SK-N-SH (cell line): ENCODE data around the gene VAMP8. TPM values are rescaled to one million over a fixed set of nuclear protein-coding genes. Genes with fewer than 3 reads are reported as not detected.

Experiments
- CTCF ChIA-PET: fragments of 300-600, 350-600 bp; formaldehyde crosslinking; extraction: SDS; loops from one replicate; lab custom pipeline; 2021; lab: Yijun Ruan, JAX
- POLR2A ChIA-PET: fragments of 350-600 bp; sonication (Branson Sonifier 250); formaldehyde crosslinking; extraction: SDS; loops from one replicate; lab custom pipeline; 2020; ENCODE audit warnings: antibody characterized with exemption, inconsistent platforms; lab: Yijun Ruan, JAX
- DNase-seq: peaks from one replicate; pipeline ENCODE4 v3.0.0; 2012
- H2AFZ ChIP-seq: fragments of 200-600 bp; sonication (generic); 2 replicates; pipeline ENCODE4 v1.8.1; 2016; ENCODE audit warnings: antibody characterized with exemption, mild to moderate bottlenecking, low read depth
- H3F3A ChIP-seq: fragments of 200-600 bp; sonication (generic); replicated peaks from 2 replicates; pipeline ENCODE3; 2016; ENCODE audit warnings: antibody characterized with exemption, mild to moderate bottlenecking; ENCODE audit not compliant: insufficient read depth
- H3K27ac ChIP-seq, 2 experiments: fragments of 200-500 bp in 1 of 2; fragments of 200-600 bp in 1 of 2; sonication (Bioruptor generic) in 1 of 2; sonication (generic), shearing (Covaris generic) in 1 of 2; 2 replicates each; pipeline versions ENCODE4 v1.5.1 to v1.6.1; 2014 to 2016; ENCODE audit warnings: low read depth in 2 of 2, inconsistent platforms in 1 of 2, low read length in 1 of 2, mild to moderate bottlenecking in 1 of 2, mixed read lengths in 1 of 2
- H3K27me3 ChIP-seq: fragments of 200-600 bp; sonication (generic), shearing (Covaris generic); 2 replicates; pipeline ENCODE4 v1.6.1; 2016; ENCODE audit warnings: mixed run types; ENCODE audit not compliant: insufficient read depth
- H3K36me3 ChIP-seq, 2 experiments: fragments of 200-500 bp in 1 of 2; fragments of 200-600 bp in 1 of 2; sonication (Bioruptor generic) in 1 of 2; sonication (generic) in 1 of 2; replicated peaks in 1 of 2; 2 replicates each; pipeline versions ENCODE3 to v1.5.1; 2014 to 2016; ENCODE audit warnings: low read length in 1 of 2, mild to moderate bottlenecking in 1 of 2; ENCODE audit not compliant: insufficient read depth in 2 of 2, control insufficient read depth in 1 of 2
- H3K4me1 ChIP-seq, 2 experiments: fragments of 200-500 bp in 1 of 2; fragments of 200-600 bp in 1 of 2; sonication (Bioruptor generic) in 1 of 2; sonication (generic), shearing (Covaris generic) in 1 of 2; 2 replicates each; pipeline versions ENCODE4 v1.5.1 to v1.6.1; 2014 to 2016; ENCODE audit warnings: low read depth in 1 of 2, low read length in 1 of 2, mixed run types in 1 of 2; ENCODE audit not compliant: insufficient read depth in 2 of 2, control insufficient read depth in 1 of 2
- H3K4me2 ChIP-seq: fragments of 200-600 bp; sonication (generic), shearing (Covaris generic); 2 replicates; pipeline ENCODE4 v1.6.1; 2017; ENCODE audit warnings: mixed run types
- H3K4me3 ChIP-seq, 2 experiments: fragments of 200-500 bp in 1 of 2; fragments of 200-600 bp in 1 of 2; sonication (Bioruptor generic) in 1 of 2; sonication (generic), shearing (Covaris generic) in 1 of 2; 2 replicates each; pipeline versions ENCODE4 v1.5.1 to v1.8.1; 2014 to 2016; ENCODE audit warnings: low read depth in 2 of 2, inconsistent platforms in 1 of 2, low read length in 1 of 2, mild to moderate bottlenecking in 1 of 2, mixed read lengths in 1 of 2, moderate library complexity in 1 of 2
- H3K79me2 ChIP-seq: fragments of 200-600 bp; sonication (generic); 2 replicates; pipeline ENCODE4 v1.8.1; 2017; ENCODE audit warnings: mild to moderate bottlenecking; ENCODE audit not compliant: insufficient read depth
- H3K9ac ChIP-seq: fragments of 200-600 bp; sonication (generic); 2 replicates; pipeline ENCODE4 v1.6.1; 2017; ENCODE audit warnings: mixed run types
- H3K9me2 ChIP-seq: fragments of 200-600 bp; sonication (generic); 2 replicates; pipeline ENCODE4 v1.6.1; 2017; ENCODE audit warnings: mixed run types
- H3K9me3 ChIP-seq: fragments of 200-600 bp; sonication (generic); 2 replicates; pipeline ENCODE4 v1.6.1; 2017; ENCODE audit warnings: mixed run types, mild to moderate bottlenecking, moderate library complexity
- H4K20me1 ChIP-seq: fragments of 200-600 bp; sonication (generic); 2 replicates; pipeline ENCODE4 v1.6.1; 2017; ENCODE audit warnings: mild to moderate bottlenecking, mixed run types; ENCODE audit not compliant: insufficient read depth
- FOXJ3 ChIP-seq: sonication (generic); formaldehyde crosslinking; IDR thresholded peaks from 2 replicates; pipeline ENCODE4 v1.5.1; 2020; ENCODE audit warnings: mild to moderate bottlenecking, missing genetic modification reagents
- FOXM1 ChIP-seq: IDR thresholded peaks from 2 replicates; pipeline ENCODE4 v1.4.0; 2012; ENCODE audit warnings: low read depth, mild to moderate bottlenecking
- GABPA ChIP-seq: IDR thresholded peaks from 2 replicates; pipeline ENCODE4 v1.4.0; 2012; ENCODE audit warnings: low read depth, mild to moderate bottlenecking
- GATA2 ChIP-seq: sonication (generic); formaldehyde crosslinking; IDR thresholded peaks from 2 replicates; pipeline ENCODE4 v1.5.0; 2020; ENCODE audit warnings: mild to moderate bottlenecking, missing genetic modification reagents
- MXI1 ChIP-seq: IDR thresholded peaks from 2 replicates; pipeline ENCODE4 v1.6.1; 2012; ENCODE audit warnings: mild to moderate bottlenecking, low read depth, low read length, improper control_type of control experiment
- NFIC ChIP-seq: IDR thresholded peaks from 2 replicates; pipeline ENCODE4 v1.4.0; 2012; ENCODE audit warnings: borderline replicate concordance
- NRF1 ChIP-seq: IDR thresholded peaks from 2 replicates; pipeline ENCODE4 v1.6.1; 2012; ENCODE audit warnings: low read depth, mild to moderate bottlenecking, low read length
- RFX5 ChIP-seq: IDR thresholded peaks from 2 replicates; pipeline ENCODE4 v1.6.1; 2012; ENCODE audit warnings: mild to moderate bottlenecking, improper control_type of control experiment, low read length
- RXRA ChIP-seq: IDR thresholded peaks from 2 replicates; pipeline ENCODE4 v1.4.0; 2012; ENCODE audit warnings: low read depth, mild to moderate bottlenecking, borderline replicate concordance
- SMC3 ChIP-seq: IDR thresholded peaks from 2 replicates; pipeline ENCODE4 v1.6.1; 2012; ENCODE audit warnings: low read depth, low read length, improper control_type of control experiment
- TAF1 ChIP-seq: IDR thresholded peaks from 2 replicates; pipeline ENCODE4 v1.6.1; 2012; ENCODE audit warnings: low read depth, mild to moderate bottlenecking, low read length, moderate library complexity, borderline replicate concordance
- TCF12 ChIP-seq: IDR thresholded peaks from 2 replicates; pipeline ENCODE4 v1.4.0; 2012
- TEAD4 ChIP-seq: IDR thresholded peaks from 2 replicates; pipeline ENCODE4 v1.4.0; 2012; ENCODE audit warnings: mild to moderate bottlenecking, borderline replicate concordance; ENCODE audit not compliant: insufficient read depth
- WGBS: methylation state at CpG from one replicate; pipeline ENCODE4 v1.1.6; 2017; ENCODE audit warnings: low lambda C conversion rate; 5-methylcytosine and 5-hydroxymethylcytosine counted together
- polyA plus RNA-seq, 3 experiments: library from polyadenylated mRNA; depleted of rRNA; stranded (reverse); fragments of >200 nt; gene quantifications; 2 replicates each; pipeline ENCODE4 v1.2.3, GENCODE V29; 2012
- TF ChIP-seq, protein P1 (sequence below): IDR thresholded peaks from 2 replicates; pipeline ENCODE4 v1.4.0; 2012; ENCODE audit warnings: low read depth
- TF ChIP-seq, protein P2 (sequence below): IDR thresholded peaks from 2 replicates; pipeline ENCODE4 v1.4.0; 2012; ENCODE audit warnings: low read depth, borderline replicate concordance

VAMP8 gene
- polyA plus RNA-seq, 1 of the 3 experiments (the other 2 are of a cell fraction), result 0.72 TPM

DNA sequence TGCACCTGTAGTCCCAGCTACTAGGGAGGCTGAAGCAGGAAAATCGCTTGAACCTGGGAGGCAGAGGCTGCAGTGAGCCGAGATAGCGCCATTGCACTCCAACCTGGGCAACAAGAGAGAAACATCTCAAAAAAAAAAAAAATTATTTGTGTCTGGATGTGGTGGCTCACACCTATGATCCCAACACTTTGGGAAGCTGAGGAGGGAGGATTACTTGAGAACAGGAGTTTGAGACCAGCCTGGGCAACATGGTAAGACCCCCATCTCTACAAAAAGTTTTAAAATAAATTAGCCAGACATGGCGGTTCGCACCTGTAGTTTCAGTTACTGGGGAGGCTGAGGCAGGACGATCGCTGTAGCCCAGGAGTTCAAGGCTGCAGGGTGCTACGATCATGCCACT, 1.6 kb upstream of the VAMP8 start:
- no peak for TF ChIP-seq SMC3
- no peak for DNase-seq
- ChIA-PET POLR2A (no interaction called here), CTCF (interaction anchor here (0.6 kb wide), 1 partner anchor 251 kb away, joined by 3 read pairs; no protein-coding TSS in a partner anchor)
- no peak overlapping the region for H3K9ac ChIP-seq
- WGBS, result 77% methylated on average over 8 of the region's 8 CpGs
- H3K79me2 ChIP-seq, result no peaks in the 10 kb centered on the region
- H3K4me1 ChIP-seq, result no peaks in the 10 kb centered on the region
- no peak overlapping the region for H2AFZ ChIP-seq
- no peaks in the 10 kb centered on the region for H3K9me3 ChIP-seq
- H3K4me2 ChIP-seq, result no peak overlapping the region
- H3K27ac ChIP-seq, result no peak overlapping the region
- no peak overlapping the region for H3K4me3 ChIP-seq
- no peaks in the 10 kb centered on the region for H3F3A ChIP-seq
- no peaks in the 10 kb centered on the region for H4K20me1 ChIP-seq
- H3K9me2 ChIP-seq, result no peaks in the 10 kb centered on the region
- H3K36me3 ChIP-seq, result no peaks in the 10 kb centered on the region
- H3K27me3 ChIP-seq, result peaks cover 22% of the 10 kb centered on the region

DNA sequence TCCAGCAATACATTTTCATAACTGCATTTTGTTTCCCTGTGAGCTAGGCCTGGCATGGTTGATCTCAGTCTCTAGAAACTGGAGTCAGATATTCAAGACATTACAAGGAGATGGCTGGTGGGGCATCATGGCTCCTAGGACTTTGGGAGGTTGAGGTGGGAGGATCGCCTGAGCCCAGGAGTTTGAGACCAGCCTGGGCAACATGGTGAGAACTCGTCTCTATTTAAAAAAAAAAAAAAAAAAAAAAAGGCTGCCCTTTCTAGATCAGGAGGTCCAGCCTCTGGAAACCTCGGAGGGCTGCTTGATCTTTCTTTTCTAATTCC, 362 bp upstream of the VAMP8 start:
- H3K4me3 ChIP-seq, result no peak overlapping the region
- H3K36me3 ChIP-seq, result no peaks in the 10 kb centered on the region
- no peaks in the 10 kb centered on the region for H3K9me3 ChIP-seq
- H3K9me2 ChIP-seq, result no peaks in the 10 kb centered on the region
- H3K4me2 ChIP-seq, result no peak overlapping the region
- no peaks in the 10 kb centered on the region for H3K4me1 ChIP-seq
- peaks cover 10% of the 10 kb centered on the region; the same call in 1 of the 2 replicates for H3K27me3 ChIP-seq
- no peak for DNase-seq
- H2AFZ ChIP-seq, result no peak overlapping the region
- H3K9ac ChIP-seq, result no peak overlapping the region
- 72% methylated on average over 3 of the region's 3 CpGs for WGBS
- H4K20me1 ChIP-seq, result no peaks in the 10 kb centered on the region
- no peak overlapping the region for H3K27ac ChIP-seq
- no peak for TF ChIP-seq NRF1
- TF ChIP-seq NFIC, result no peak
- TF ChIP-seq MXI1, result no peak
- TF ChIP-seq, protein P1, sequence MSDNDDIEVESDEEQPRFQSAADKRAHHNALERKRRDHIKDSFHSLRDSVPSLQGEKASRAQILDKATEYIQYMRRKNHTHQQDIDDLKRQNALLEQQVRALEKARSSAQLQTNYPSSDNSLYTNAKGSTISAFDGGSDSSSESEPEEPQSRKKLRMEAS, result no peak
- TF ChIP-seq GABPA, result no peak
- no peak for TF ChIP-seq FOXM1
- no peak for TF ChIP-seq TAF1
- TF ChIP-seq TCF12, result no peak
- no peak for TF ChIP-seq RFX5
- TF ChIP-seq, protein P2, sequence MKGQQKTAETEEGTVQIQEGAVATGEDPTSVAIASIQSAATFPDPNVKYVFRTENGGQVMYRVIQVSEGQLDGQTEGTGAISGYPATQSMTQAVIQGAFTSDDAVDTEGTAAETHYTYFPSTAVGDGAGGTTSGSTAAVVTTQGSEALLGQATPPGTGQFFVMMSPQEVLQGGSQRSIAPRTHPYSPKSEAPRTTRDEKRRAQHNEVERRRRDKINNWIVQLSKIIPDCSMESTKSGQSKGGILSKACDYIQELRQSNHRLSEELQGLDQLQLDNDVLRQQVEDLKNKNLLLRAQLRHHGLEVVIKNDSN, result no peak
- no peak for TF ChIP-seq RXRA
- TF ChIP-seq FOXJ3 (CRISPR knock-in tag), result no peak
- TF ChIP-seq TEAD4, result no peak
- no peak for TF ChIP-seq GATA2 (CRISPR knock-in tag)
- CTCF ChIA-PET, result no interaction called here
- POLR2A ChIA-PET, result interaction anchor here (0.7 to 1.0 kb wide), 2 partner anchors 15 to 38 kb away, joined by 5 to 6 read pairs; partner anchors contain the start of gene MAT2A
- no peaks in the 10 kb centered on the region for H3F3A ChIP-seq
- no peaks in the 10 kb centered on the region for H3K79me2 ChIP-seq
